Measurements from ENCODE around the gene RAP1GAP2.
A peak's percentile ranks its signal among the peaks of the same experiment; 100 is the strongest.

Gene RAP1GAP2

DNA sequence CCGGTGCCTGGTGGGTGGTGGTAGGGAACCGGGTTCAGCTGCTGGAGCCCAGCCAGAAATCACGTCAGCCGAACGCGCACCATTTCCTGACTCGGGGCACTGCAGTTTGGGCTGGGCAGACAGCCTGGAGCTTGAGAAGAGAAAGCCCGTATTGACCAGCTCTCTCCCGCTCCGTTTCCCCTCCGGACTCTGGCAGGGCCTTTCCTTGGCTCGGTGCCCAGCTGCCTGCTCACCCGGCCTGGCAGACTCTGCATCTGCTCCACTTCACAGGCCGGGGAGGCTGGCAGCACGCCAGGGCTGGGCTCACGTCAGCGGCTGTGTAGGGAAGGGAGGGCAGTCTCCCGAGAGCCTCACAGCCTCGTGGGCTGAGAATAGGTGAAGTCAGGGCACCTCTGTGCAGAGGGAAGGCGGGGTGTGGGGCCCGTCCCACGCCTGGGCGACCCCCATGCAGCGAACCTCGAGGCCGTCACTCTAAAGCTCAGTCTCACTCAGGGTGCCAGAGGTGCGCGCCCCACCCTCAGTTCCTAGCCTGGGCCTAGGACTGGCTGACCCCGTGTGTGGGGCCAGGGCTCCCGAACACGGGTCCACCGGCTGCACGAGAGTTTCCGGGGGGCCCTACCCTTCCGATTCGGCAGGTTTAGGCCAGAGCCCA lies 208.0 kb downstream of the RAP1GAP2 start:
- DNase-seq (ENCODE audit: low spot score), result peak; percentile 60
- in situ Hi-C loops (cut with MboI; ENCODE audit: low sequenced_read_pairs, unreplicated experiment), result no loop called here

DNA sequence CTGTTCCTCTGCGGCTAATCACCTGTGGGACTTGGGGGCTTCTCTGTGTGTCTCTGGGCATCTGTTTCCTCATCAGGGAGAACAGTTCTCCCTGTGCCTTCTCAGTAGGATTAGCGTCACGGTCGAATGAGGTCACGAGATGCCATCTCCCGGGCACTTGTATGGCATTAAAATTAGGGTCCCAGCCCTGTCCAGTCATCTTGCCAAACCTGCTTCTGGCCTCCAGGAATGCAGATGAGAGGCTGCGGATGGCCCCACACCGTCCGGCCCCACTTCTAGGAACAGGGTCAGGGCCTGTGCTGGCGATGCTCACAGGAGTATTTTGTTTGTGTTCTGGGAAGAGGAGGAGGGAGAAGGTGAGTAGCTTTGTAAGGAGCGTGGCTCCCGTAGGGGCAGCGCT lies 208.7 kb downstream of the RAP1GAP2 start:
- DNase-seq (ENCODE audit: low spot score), result no peak
- TF ChIP-seq, protein P1, sequence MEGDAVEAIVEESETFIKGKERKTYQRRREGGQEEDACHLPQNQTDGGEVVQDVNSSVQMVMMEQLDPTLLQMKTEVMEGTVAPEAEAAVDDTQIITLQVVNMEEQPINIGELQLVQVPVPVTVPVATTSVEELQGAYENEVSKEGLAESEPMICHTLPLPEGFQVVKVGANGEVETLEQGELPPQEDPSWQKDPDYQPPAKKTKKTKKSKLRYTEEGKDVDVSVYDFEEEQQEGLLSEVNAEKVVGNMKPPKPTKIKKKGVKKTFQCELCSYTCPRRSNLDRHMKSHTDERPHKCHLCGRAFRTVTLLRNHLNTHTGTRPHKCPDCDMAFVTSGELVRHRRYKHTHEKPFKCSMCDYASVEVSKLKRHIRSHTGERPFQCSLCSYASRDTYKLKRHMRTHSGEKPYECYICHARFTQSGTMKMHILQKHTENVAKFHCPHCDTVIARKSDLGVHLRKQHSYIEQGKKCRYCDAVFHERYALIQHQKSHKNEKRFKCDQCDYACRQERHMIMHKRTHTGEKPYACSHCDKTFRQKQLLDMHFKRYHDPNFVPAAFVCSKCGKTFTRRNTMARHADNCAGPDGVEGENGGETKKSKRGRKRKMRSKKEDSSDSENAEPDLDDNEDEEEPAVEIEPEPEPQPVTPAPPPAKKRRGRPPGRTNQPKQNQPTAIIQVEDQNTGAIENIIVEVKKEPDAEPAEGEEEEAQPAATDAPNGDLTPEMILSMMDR (IDR thresholded peaks at IDR 0.05; ENCODE audit: borderline replicate concordance, control extremely low read depth, extremely low read depth, insufficient read depth, missing control alignments), result no peak
- in situ Hi-C loops (cut with MboI; ENCODE audit: low sequenced_read_pairs, unreplicated experiment), result no loop called here

More for the DNA sequence above, 208.0 kb downstream of the RAP1GAP2 start:
- TF ChIP-seq, protein P1 (IDR thresholded peaks at IDR 0.05; ENCODE audit: borderline replicate concordance, control extremely low read depth, extremely low read depth, insufficient read depth, missing control alignments), result no peak

DNA sequence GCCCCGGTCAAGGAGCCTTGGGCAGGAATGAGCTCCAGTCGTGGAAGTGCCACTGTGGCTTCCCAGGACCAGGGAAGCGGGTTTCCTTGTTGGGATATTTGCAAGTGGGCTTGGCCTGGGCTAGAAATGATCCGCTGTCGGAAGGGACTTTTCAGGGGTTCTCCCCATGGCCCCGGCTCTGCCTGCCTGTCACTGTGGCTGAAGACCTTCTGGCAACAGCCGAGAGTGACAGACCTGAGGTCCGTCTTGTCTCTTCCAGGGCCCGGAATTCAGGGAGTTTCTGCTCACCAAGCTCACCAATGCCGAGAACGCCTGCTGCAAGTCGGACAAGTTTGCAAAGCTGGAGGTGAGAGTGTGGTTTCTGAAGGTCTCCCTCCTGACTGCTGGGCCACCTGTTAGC lies 209.5 kb downstream of the RAP1GAP2 start:
- TF ChIP-seq, protein P1 (IDR thresholded peaks at IDR 0.05; ENCODE audit: borderline replicate concordance, control extremely low read depth, extremely low read depth, insufficient read depth, missing control alignments), result no peak
- no peak for DNase-seq (ENCODE audit: low spot score)
- in situ Hi-C loops (cut with MboI; ENCODE audit: low sequenced_read_pairs, unreplicated experiment), result no loop called here

DNA sequence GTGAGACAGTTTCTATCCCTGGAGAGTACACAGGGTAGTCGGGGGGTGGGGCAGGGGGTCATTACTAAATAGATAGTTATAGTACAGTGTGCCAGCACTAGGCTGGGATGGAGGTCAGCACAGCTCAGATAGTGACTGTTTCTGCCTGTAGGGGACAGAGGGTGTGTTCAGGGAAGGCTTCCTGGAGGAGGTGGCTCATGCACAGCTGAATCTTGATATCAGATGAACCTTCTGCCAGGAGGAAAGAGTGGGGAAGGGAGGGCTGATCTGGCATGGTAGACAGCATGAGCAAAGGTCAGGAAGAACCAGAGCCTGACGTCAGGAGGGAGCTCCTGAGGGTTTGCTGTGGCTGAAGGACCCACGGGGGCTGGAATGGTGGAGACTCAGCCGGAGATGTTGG lies 210.6 kb downstream of the RAP1GAP2 start:
- in situ Hi-C loops (cut with MboI; ENCODE audit: low sequenced_read_pairs, unreplicated experiment), result no loop called here
- TF ChIP-seq, protein P1 (IDR thresholded peaks at IDR 0.05; ENCODE audit: borderline replicate concordance, control extremely low read depth, extremely low read depth, insufficient read depth, missing control alignments), result no peak
- no peak for DNase-seq (ENCODE audit: low spot score)

DNA sequence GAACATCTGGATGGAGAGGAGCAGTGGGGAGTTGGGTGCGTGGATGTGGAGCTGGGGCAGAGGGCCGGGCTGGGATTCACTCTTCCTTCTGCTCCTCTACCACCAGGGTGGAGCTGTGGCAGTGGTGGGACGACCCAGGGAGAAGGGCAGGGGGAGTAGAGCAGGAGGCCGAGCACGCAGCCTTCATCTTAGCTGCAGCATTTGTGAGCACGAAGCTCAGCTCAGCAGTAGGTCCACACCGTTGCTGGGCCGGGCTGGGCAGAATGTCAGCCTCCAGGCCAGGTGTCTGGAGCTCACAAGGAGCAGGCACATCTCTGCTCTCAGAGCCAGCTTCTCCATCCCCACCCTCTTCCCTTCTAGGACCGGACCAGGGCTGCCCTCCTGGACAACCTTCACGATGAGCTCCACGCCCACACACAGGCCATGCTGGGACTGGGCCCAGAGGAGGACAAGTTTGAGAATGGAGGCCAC lies 211.4 kb downstream of the RAP1GAP2 start:
- TF ChIP-seq, protein P1 (IDR thresholded peaks at IDR 0.05; ENCODE audit: borderline replicate concordance, control extremely low read depth, extremely low read depth, insufficient read depth, missing control alignments), result no peak
- in situ Hi-C loops (cut with MboI; ENCODE audit: low sequenced_read_pairs, unreplicated experiment), result no loop called here
- DNase-seq (ENCODE audit: low spot score), result no peak

DNA sequence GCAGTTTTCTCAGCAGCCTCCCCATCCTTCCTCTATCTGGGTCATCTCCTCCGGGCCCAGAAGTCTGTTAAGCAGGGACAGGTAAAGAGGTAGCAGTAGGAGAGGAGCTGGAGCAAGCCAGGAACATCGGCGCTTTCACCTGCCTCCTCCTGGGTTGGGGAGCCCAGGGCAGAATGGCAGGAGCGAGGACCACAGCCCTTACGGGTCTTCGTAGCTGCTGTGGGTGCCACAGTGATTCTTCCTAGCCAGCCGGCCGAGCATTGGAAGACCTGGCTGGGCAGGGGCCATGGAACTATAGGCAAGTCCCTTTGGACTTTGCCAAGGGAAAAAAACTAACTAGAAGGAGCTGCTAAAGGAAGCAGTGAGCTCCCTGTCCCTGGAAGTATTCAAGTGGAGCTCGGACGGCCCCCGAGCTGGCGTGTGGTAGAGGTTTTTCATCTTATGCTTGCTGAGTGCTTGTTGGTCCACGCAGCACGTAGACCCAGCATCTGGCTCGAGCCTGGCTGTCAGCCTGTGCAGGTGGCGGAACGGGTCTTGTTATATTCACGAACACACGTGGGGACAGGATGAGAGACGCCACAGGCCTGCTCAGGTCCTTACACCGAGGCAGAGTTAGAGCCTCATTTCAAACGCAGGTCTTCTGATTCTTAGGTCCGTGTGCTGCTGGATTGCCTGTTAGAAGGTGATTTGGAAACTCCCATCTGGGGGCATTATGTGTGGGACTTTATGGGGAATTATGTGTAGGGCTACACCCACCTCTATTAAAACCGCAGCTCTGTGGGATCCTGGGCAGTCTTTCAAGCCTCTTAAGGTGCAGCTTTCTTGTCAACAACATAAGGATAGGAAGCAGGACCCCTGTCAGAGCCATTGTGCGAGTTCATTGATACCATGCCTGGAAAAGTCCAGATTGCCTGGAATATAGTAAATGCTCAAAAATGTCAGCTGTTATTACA lies 212.4 kb downstream of the RAP1GAP2 start:
- no peak for DNase-seq (ENCODE audit: low spot score)
- in situ Hi-C loops (cut with MboI; ENCODE audit: low sequenced_read_pairs, unreplicated experiment), result no loop called here
- TF ChIP-seq, protein P1 (IDR thresholded peaks at IDR 0.05; ENCODE audit: borderline replicate concordance, control extremely low read depth, extremely low read depth, insufficient read depth, missing control alignments), result no peak
